Measurements from ENCODE around the gene PCBD1.

PCBD1 gene

GRCh38 chr10:70893227-70894006 is 5.1 kb upstream of the PCBD1 start:
- no peaks in the 10 kb centered on the region for H3K27me3 ChIP-seq (ENCODE audit: insufficient read depth, poor library complexity, severe bottlenecking)
- TF ChIP-seq GABPA (IDR thresholded peaks at IDR 0.05; ENCODE audit: low read depth) = no peak
- TF ChIP-seq SPI1 (IDR thresholded peaks at IDR 0.05; ENCODE audit: borderline replicate concordance, low read depth) = no peak
- TF ChIP-seq REST (IDR thresholded peaks at IDR 0.05; ENCODE audit: insufficient replicate concordance, low read depth) = no peak
- TF ChIP-seq POLR2AphosphoS5 (IDR thresholded peaks at IDR 0.05; ENCODE audit: low read depth) = no peak
- TF ChIP-seq, protein P1, sequence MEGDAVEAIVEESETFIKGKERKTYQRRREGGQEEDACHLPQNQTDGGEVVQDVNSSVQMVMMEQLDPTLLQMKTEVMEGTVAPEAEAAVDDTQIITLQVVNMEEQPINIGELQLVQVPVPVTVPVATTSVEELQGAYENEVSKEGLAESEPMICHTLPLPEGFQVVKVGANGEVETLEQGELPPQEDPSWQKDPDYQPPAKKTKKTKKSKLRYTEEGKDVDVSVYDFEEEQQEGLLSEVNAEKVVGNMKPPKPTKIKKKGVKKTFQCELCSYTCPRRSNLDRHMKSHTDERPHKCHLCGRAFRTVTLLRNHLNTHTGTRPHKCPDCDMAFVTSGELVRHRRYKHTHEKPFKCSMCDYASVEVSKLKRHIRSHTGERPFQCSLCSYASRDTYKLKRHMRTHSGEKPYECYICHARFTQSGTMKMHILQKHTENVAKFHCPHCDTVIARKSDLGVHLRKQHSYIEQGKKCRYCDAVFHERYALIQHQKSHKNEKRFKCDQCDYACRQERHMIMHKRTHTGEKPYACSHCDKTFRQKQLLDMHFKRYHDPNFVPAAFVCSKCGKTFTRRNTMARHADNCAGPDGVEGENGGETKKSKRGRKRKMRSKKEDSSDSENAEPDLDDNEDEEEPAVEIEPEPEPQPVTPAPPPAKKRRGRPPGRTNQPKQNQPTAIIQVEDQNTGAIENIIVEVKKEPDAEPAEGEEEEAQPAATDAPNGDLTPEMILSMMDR (IDR thresholded peaks at IDR 0.05; ENCODE audit: insufficient read depth, low read length) = no peak
- no peak for DNase-seq (ENCODE audit: low read depth in 1 of 2, low spot score in 1 of 2)
- no peak overlapping the region for H3K4me3 ChIP-seq (replicated peaks; ENCODE audit: insufficient read depth, low read length)
- H3K27ac ChIP-seq (replicated peaks) = no peak overlapping the region

DNA sequence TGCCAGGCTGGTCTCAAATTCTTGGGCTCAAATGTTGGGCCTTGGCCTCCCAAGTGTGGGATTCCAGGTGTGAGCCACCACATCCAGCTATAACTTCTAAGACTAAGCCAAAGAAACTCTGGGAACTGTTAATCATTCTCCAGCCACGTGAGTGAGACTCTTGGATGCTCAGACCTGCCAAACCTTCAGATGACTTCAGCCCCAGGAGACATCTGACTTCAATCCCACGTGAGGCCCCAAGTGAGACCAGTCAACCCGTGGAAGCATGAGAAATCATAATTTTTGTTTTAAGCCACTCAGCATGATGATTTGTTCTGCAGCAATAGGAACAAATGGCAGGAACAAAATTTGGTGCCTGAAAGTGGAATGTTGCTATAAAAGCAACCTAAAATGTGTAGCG is 4.3 kb upstream of the PCBD1 start:
- no peak overlapping the region for H3K27ac ChIP-seq (replicated peaks)
- TF ChIP-seq SPI1 (IDR thresholded peaks at IDR 0.05; ENCODE audit: borderline replicate concordance, low read depth) = no peak
- no peak for TF ChIP-seq POLR2AphosphoS5 (IDR thresholded peaks at IDR 0.05; ENCODE audit: low read depth)
- TF ChIP-seq, protein P1 (IDR thresholded peaks at IDR 0.05; ENCODE audit: insufficient read depth, low read length) = no peak
- TF ChIP-seq GABPA (IDR thresholded peaks at IDR 0.05; ENCODE audit: low read depth) = no peak
- no peak for TF ChIP-seq REST (IDR thresholded peaks at IDR 0.05; ENCODE audit: insufficient replicate concordance, low read depth)
- H3K4me3 ChIP-seq (replicated peaks; ENCODE audit: insufficient read depth, low read length) = no peak overlapping the region
- DNase-seq (ENCODE audit: low read depth in 1 of 2, low spot score in 1 of 2) = no peak
- no peaks in the 10 kb centered on the region for H3K27me3 ChIP-seq (ENCODE audit: insufficient read depth, poor library complexity, severe bottlenecking)

DNA sequence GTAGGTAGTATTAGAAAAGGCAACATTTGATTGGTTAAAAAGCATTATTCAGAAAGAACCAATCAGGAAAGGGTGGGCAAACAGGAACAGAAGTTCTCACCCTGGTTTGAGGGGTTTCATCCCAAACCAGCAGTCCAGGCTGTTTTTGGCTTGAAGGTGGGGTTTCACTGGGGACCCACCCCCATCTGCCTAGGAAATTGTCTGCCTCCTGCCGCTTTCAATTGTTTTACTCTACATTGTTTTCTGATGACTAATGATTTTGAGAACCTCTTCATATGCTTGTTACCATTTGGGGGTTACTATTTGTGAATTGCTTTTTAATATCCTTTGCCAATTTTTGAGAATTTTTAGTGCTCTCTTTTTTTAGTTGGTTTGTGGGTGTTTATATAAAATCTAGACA is 3.3 kb upstream of the PCBD1 start:
- no peak overlapping the region for H3K4me3 ChIP-seq (replicated peaks; ENCODE audit: insufficient read depth, low read length)
- no peak overlapping the region for H3K27ac ChIP-seq (replicated peaks)
- H3K27me3 ChIP-seq (ENCODE audit: insufficient read depth, poor library complexity, severe bottlenecking) = no peaks in the 10 kb centered on the region
- no peak for DNase-seq (ENCODE audit: low read depth in 1 of 2, low spot score in 1 of 2)
- no peak for TF ChIP-seq REST (IDR thresholded peaks at IDR 0.05; ENCODE audit: insufficient replicate concordance, low read depth)
- no peak for TF ChIP-seq SPI1 (IDR thresholded peaks at IDR 0.05; ENCODE audit: borderline replicate concordance, low read depth)
- TF ChIP-seq, protein P1 (IDR thresholded peaks at IDR 0.05; ENCODE audit: insufficient read depth, low read length) = no peak
- TF ChIP-seq GABPA (IDR thresholded peaks at IDR 0.05; ENCODE audit: low read depth) = no peak
- TF ChIP-seq POLR2AphosphoS5 (IDR thresholded peaks at IDR 0.05; ENCODE audit: low read depth) = no peak
